PFSK-1 (cell line): Measurements from ENCODE around the gene BMP10.

Source experiments
- FOXP2 ChIP-seq: optimal IDR thresholded peaks from 2 replicates; pipeline ENCODE3; 2011; ENCODE audit warnings: borderline replicate concordance, control low read depth, inconsistent platforms; ENCODE audit not compliant: insufficient read depth; ENCODE audit errors: extremely low read length, extremely low read depth
- POLR2AphosphoS5 ChIP-seq: IDR thresholded peaks from 2 replicates; pipeline ENCODE4 v1.6.1; 2012; ENCODE audit warnings: low read depth, mild to moderate bottlenecking, control low read depth, low read length, moderate library complexity
- SIN3A ChIP-seq: IDR thresholded peaks from 2 replicates; pipeline ENCODE4 v1.6.1; 2012; ENCODE audit warnings: mild to moderate bottlenecking, low read length, moderate library complexity, borderline replicate concordance; ENCODE audit not compliant: insufficient read depth
- TAF1 ChIP-seq: IDR thresholded peaks from 2 replicates; pipeline ENCODE4 v1.6.1; 2012; ENCODE audit warnings: low read length, control low read depth, borderline replicate concordance; ENCODE audit not compliant: insufficient read depth
- TF ChIP-seq, protein P1 (sequence below), 2 experiments: IDR thresholded peaks; 2 replicates each; pipeline versions ENCODE4 v1.6.1 to v1.8.0; 2011 to 2012; ENCODE audit warnings: low read depth in 2 of 2, low read length in 2 of 2, control low read depth in 1 of 2, inconsistent platforms in 1 of 2, mild to moderate bottlenecking in 1 of 2, moderate library complexity in 1 of 2; ENCODE audit not compliant: insufficient read depth in 1 of 2

BMP10 gene

DNA sequence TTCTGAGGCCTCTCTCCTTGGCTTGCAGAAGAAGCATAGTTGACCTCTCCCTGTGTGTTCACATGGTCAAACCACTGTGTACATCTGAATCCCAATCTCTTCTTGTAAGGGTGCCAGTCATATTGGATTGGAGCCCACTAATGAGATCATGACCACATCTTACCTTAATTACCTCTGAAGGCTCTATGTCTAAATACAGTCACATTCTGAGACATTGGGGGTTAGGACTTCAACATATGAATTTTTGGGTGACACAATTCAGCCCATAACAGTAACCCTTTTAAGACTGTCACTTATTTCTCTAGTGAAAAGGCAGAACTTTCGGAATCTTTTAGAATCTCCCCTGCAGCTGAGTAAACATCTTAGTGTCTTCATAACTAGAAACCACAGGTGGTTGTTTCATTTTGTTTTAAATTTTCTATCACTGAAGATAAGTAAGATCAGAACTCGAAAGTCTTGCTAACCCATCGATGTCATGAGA is 33.3 kb downstream of the BMP10 start:
- TF ChIP-seq SIN3A (no peak), TAF1 (no peak), FOXP2 (no peak), POLR2AphosphoS5 (no peak)
- TF ChIP-seq, protein P1, sequence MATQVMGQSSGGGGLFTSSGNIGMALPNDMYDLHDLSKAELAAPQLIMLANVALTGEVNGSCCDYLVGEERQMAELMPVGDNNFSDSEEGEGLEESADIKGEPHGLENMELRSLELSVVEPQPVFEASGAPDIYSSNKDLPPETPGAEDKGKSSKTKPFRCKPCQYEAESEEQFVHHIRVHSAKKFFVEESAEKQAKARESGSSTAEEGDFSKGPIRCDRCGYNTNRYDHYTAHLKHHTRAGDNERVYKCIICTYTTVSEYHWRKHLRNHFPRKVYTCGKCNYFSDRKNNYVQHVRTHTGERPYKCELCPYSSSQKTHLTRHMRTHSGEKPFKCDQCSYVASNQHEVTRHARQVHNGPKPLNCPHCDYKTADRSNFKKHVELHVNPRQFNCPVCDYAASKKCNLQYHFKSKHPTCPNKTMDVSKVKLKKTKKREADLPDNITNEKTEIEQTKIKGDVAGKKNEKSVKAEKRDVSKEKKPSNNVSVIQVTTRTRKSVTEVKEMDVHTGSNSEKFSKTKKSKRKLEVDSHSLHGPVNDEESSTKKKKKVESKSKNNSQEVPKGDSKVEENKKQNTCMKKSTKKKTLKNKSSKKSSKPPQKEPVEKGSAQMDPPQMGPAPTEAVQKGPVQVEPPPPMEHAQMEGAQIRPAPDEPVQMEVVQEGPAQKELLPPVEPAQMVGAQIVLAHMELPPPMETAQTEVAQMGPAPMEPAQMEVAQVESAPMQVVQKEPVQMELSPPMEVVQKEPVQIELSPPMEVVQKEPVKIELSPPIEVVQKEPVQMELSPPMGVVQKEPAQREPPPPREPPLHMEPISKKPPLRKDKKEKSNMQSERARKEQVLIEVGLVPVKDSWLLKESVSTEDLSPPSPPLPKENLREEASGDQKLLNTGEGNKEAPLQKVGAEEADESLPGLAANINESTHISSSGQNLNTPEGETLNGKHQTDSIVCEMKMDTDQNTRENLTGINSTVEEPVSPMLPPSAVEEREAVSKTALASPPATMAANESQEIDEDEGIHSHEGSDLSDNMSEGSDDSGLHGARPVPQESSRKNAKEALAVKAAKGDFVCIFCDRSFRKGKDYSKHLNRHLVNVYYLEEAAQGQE (IDR thresholded peaks at IDR 0.05; ENCODE audit: insufficient read depth in 1 of 2, low read depth in 2 of 2, low read length in 2 of 2), result no peak

DNA sequence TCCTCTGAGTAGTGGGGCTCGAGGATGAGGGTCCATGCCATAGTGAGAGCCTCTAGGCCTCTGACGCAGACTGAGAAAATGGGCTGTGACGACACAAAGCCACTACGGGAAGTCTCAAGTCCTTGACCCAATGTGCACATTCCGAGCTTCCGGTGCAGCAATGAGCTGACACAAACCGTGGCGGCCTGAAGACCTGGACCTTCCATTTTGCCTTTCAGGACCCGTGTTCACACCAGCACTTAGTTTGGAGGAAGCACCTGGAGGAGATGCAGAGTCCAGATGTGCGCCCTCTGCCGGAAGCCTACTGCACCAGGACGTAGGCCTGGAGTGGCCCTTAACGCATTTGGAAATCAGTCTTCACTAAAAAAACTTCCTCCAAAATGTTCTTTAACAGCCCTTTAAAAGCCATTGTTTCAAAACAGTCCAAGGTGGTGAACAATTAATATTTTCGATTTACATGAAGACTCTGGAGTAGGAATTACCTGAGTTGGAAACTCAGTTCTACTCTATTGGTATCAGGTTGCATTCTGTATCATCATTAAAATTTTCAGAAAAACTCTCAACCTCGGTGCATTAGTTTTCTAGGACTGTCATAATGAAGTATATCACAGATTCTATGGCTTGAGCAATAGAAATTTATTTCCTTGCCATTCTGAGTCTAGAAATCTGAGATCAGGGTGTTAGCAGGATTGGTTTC is 33.9 kb downstream of the BMP10 start:
- TF ChIP-seq, protein P1 (IDR thresholded peaks at IDR 0.05; ENCODE audit: insufficient read depth in 1 of 2, low read depth in 2 of 2, low read length in 2 of 2), result no peak
- TF ChIP-seq FOXP2, result no peak

DNA sequence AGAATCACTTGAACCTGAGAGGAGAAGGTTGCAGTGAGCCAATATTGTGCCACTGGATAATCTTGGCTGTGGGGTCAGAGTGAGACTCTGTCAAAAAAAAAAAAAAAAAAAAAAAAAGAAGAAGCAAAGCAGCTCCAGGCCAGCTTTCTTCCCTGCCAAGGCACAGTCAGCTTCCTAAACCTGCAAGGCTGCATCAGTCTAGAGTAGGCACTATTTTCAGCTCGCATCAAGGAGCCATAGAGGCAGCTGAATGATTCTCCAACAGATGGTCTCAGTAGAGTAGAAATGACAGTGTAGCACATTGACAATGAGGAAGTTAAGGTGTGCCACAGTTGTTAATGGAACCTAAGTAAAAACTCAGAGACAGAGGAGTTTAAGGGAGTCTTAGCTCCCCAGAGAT is 35.6 kb downstream of the BMP10 start:
- TF ChIP-seq POLR2AphosphoS5 (no peak), TAF1 (no peak), FOXP2 (no peak), SIN3A (no peak)
- TF ChIP-seq, protein P1 (IDR thresholded peaks at IDR 0.05; ENCODE audit: insufficient read depth in 1 of 2, low read depth in 2 of 2, low read length in 2 of 2), result no peak

DNA sequence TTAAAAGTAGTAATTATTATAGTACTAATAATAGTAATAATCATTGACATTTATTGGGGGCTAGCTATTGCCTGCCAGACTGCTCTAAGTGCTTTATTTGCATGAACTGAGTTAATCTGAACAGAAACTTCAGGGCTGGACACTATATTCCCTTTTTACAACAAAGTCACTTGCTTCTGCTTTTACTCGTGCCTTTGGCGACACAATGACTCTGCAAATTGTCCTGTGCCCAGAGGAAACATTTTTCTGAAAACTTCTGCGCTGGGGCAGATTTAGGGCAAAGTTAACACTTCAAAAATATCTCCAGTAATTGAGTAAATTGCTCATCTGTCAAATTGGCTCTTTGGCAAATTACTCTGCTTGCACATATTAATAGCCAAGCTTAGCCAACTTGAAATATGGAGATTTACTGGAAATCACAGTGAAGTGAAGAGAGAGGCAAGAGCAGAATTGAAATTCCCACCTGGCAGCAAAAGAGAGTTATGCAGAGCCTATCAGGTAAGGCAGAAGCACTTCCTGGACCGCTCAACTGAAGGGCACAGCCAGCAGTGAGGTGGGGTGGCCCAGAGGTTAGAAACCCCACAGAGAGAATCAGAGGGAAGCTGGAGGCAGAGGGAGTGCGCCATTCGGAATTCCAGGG is 36.3 kb downstream of the BMP10 start:
- no peak for TF ChIP-seq SIN3A
- TF ChIP-seq FOXP2, result no peak
- TF ChIP-seq, protein P1 (IDR thresholded peaks at IDR 0.05; ENCODE audit: insufficient read depth in 1 of 2, low read depth in 2 of 2, low read length in 2 of 2), result no peak
- TF ChIP-seq POLR2AphosphoS5, result no peak
- no peak for TF ChIP-seq TAF1
